ENCODE data around the gene SUPT20H.

DNA sequence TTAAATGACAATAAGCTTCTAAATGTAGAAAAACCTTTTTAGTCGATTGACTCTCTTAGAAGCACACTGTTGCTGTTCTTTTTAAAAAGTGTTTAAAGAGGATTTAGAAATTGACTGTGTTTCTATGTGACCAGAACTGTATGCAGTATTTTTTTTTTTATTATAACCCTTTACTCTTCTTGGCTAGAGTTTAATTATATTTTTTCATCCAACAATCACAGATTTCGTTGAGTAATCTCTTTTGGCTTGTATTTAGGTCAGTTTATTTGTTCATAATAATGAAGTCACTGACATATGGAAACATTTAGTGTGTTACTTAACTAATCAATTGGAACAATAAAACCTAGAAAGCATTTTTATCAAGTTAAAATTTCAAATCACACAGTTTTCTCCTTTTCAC lies 26.1 kb upstream of the SUPT20H start:
- TF ChIP-seq, protein P1, sequence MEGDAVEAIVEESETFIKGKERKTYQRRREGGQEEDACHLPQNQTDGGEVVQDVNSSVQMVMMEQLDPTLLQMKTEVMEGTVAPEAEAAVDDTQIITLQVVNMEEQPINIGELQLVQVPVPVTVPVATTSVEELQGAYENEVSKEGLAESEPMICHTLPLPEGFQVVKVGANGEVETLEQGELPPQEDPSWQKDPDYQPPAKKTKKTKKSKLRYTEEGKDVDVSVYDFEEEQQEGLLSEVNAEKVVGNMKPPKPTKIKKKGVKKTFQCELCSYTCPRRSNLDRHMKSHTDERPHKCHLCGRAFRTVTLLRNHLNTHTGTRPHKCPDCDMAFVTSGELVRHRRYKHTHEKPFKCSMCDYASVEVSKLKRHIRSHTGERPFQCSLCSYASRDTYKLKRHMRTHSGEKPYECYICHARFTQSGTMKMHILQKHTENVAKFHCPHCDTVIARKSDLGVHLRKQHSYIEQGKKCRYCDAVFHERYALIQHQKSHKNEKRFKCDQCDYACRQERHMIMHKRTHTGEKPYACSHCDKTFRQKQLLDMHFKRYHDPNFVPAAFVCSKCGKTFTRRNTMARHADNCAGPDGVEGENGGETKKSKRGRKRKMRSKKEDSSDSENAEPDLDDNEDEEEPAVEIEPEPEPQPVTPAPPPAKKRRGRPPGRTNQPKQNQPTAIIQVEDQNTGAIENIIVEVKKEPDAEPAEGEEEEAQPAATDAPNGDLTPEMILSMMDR (IDR thresholded peaks at IDR 0.05; ENCODE audit: poor library complexity) = no peak
- TF ChIP-seq EZH2phosphoT487 (IDR thresholded peaks at IDR 0.05; ENCODE audit: low read depth, severe bottlenecking, unreplicated experiment) = no peak
- TF ChIP-seq EZH2 (IDR thresholded peaks at IDR 0.05; ENCODE audit: borderline replicate concordance) = no peak
